A549 (cell line): Measurements from ENCODE around the gene ICOSLG.
"Not testable (repeated sequence)": the region's sequence is repeated elsewhere in the genome, so short reads cannot be mapped to it uniquely, and the experiment has no call there.

Experiments
- CHD4 ChIP-seq: fragments of 200-600 bp; sonication (generic); IDR thresholded peaks from 2 replicates; pipeline ENCODE4 v1.6.1; 2016; ENCODE audit warnings: antibody characterized with exemption, mild to moderate bottlenecking, borderline replicate concordance
- TF ChIP-seq, protein P1 (sequence below): fragments of >200 bp; sonication (Bioruptor Twin); formaldehyde crosslinking; IDR thresholded peaks from 3 replicates; pipeline ENCODE4 v1.5.1; 2016

DNA sequence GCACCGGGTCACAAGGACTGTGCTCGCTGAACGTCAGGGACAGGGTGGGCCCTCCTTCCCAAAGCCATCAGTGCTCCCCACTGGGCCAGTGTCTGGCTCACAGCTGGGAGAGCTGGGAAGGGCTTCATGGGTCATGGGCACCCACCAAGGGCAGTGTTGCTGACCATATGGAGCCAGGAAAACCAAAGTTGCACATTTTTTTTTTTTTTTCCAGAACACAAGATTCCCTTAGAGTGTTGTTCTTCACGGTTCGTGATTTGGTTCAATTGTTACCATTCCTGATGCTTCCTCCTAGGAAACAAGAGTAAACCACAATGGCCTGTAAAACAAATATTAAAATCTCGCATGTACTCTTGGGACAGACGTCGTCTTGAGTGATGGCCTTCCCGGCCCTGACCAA is 45.9 kb downstream of the ICOSLG start:
- not testable (repeated sequence) for TF ChIP-seq CHD4
- TF ChIP-seq, protein P1, sequence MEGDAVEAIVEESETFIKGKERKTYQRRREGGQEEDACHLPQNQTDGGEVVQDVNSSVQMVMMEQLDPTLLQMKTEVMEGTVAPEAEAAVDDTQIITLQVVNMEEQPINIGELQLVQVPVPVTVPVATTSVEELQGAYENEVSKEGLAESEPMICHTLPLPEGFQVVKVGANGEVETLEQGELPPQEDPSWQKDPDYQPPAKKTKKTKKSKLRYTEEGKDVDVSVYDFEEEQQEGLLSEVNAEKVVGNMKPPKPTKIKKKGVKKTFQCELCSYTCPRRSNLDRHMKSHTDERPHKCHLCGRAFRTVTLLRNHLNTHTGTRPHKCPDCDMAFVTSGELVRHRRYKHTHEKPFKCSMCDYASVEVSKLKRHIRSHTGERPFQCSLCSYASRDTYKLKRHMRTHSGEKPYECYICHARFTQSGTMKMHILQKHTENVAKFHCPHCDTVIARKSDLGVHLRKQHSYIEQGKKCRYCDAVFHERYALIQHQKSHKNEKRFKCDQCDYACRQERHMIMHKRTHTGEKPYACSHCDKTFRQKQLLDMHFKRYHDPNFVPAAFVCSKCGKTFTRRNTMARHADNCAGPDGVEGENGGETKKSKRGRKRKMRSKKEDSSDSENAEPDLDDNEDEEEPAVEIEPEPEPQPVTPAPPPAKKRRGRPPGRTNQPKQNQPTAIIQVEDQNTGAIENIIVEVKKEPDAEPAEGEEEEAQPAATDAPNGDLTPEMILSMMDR = not testable (repeated sequence)
